Measurements from ENCODE around the gene KCNMB4.

The KCNMB4 gene, protein sequence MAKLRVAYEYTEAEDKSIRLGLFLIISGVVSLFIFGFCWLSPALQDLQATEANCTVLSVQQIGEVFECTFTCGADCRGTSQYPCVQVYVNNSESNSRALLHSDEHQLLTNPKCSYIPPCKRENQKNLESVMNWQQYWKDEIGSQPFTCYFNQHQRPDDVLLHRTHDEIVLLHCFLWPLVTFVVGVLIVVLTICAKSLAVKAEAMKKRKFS

GRCh38 chr12:70365648-70366518, at the start of gene KCNMB4:
Gene KCNMB4 (plus strand): TSS chr12:70366290. CDS start chr12:70366735, 445 bp downstream.
- DNase-seq (ENCODE audit: low spot score) = peak; percentile 95

- DNase-seq (ENCODE audit: low spot score) = no peak
These were observed 48.3 kb upstream of the KCNMB4 start for GRCh38 chr12:70317781-70318180.

DNA sequence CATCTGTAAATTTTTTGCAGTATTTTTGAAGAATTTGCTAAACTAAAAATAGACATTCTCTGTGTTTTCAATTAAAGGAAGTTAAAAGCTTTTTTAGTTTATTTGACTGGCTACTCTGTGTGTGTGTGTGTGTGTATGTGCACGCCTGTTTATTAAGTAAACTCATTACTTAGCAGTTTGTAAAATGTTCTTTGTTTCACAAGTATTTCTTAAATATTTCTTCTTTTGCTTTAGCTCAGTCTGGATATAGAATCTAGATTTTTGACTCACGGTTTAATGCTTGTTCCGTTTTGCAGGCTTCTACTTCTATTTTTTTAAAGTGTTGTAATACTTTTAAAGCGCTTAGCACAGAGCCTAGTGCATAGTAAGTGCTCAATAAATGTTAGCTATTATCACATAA, 46.5 kb upstream of the KCNMB4 start:
- no peak for DNase-seq (ENCODE audit: low spot score)

DNA sequence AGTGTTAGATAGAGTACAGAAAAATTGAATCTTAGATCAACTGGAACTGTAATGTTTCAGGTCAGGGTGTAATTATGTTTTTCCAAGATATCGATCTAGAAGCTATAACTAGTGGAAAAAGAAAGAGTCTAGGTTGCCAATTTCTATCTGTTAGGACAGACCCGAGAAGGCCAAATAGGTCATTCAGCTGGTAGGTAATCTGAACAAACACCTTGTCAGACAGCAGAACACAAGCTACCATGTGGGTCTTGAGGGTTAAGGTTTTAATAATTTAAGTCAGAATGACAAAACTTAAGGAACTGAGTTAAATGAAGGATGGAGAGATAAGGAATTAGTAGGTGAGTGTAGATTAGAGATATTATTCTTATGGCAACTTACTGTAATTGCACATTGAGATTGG, 44.9 kb upstream of the KCNMB4 start:
- DNase-seq (ENCODE audit: low spot score) = no peak

DNA sequence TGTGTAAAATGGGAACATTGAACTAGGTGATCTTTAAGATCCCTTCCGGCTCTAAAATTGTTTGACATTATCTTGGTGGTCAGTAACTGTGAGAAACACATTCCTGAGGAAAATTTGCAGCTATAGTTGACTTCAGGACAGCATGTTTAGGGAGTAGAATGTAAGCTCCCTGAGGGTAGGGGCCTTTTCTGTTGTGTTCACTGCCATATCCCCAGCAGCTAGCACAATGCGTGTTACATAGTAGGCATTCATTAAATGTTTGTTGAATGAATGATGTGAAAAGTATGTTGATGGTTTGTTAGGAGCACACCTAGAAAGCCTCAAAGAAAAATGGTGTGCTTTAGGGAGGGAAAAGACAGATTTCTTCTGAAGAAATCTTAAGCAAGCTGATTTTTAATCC, 38.5 kb upstream of the KCNMB4 start:
- no peak for DNase-seq (ENCODE audit: low spot score)

DNA sequence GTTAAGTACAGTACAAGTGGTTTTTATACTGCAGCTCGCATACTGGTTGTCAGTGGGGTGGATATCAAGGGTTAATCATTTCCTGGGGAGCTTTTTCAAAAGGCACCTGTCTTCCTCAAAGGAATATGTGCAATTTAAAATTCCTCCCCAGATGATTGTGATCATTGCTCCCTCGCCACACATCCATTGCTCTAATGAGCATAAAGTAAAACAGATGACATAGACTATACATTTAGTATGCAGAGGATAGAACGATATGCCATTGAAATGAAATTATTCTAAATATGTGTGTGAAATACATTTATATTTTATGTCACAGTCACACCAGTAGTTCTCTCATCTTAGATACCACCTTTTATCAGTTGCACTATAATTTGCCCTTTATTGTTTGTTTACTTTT, 36.4 kb upstream of the KCNMB4 start:
- no peak for DNase-seq (ENCODE audit: low spot score)

- no peak for DNase-seq (ENCODE audit: low spot score)
These were observed 35.9 kb upstream of the KCNMB4 start for GRCh38 chr12:70330158-70330557.

DNA sequence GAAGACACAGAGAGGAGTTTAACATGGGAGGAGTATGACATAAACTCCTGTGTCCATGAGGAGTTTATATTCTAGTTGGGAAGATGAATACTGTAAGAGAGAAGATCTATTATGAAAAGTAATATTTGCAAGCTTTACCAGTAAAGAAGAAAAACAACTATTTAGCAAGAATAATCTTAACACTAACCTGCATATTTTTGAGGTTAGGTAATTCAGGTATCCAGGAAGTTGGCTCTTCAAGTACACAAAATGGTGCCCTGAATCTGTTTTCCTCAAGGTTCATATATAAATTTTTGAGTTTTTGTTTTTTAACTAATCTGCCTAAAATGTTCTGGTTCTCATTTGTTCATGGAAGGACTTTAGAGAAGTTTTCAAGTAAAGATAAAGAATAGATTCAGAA, 33.9 kb upstream of the KCNMB4 start:
- no peak for DNase-seq (ENCODE audit: low spot score)

GRCh38 chr12:70334742-70335141, 31.3 kb upstream of the KCNMB4 start:
- DNase-seq (ENCODE audit: low spot score) = no peak

GRCh38 chr12:70338531-70338930, 27.6 kb upstream of the KCNMB4 start:
- no peak for DNase-seq (ENCODE audit: low spot score)

DNA sequence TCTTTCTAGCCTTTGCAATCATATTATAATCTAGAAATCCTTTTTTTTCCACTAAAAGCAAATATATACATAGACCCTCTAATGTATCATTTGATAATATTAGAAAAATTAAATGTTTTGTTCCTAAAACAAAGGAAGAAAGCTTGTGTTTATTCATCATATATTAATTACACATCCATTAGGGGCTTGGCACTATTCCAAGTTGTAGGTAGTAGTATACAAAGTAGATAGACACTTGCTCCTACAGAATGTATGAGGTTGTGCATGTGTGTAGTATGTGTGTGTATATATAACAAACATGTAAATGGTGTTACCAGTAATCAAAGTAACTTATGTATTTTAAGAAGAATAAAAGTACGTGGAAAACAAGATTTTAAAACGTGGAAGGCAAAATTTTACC, 15.0 kb upstream of the KCNMB4 start:
- no peak for DNase-seq (ENCODE audit: low spot score)

GRCh38 chr12:70353780-70354660, 12.1 kb upstream of the KCNMB4 start:
- no peak for DNase-seq (ENCODE audit: low spot score)

DNA sequence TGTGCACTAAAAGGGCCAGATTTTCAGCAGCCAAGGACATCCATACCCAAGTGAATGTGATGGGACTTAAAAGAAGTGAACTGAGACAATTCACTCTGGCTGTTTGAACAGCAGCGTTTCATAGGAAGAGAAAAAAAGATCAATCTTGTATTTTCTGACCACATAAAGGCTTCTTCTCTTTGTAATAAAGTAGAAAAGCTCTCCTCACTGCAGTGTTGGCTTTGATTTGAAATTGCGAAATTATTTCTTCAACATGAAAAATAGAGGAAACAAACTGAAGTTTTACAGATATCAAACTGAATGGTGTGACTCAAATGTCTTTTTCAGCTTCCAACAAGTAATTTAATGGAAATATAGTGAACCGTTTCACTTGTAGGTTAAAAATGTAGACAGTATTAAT, 11.3 kb upstream of the KCNMB4 start:
- DNase-seq (ENCODE audit: low spot score) = no peak

GRCh38 chr12:70355972-70356371, 10.1 kb upstream of the KCNMB4 start:
- no peak for DNase-seq (ENCODE audit: low spot score)

DNA sequence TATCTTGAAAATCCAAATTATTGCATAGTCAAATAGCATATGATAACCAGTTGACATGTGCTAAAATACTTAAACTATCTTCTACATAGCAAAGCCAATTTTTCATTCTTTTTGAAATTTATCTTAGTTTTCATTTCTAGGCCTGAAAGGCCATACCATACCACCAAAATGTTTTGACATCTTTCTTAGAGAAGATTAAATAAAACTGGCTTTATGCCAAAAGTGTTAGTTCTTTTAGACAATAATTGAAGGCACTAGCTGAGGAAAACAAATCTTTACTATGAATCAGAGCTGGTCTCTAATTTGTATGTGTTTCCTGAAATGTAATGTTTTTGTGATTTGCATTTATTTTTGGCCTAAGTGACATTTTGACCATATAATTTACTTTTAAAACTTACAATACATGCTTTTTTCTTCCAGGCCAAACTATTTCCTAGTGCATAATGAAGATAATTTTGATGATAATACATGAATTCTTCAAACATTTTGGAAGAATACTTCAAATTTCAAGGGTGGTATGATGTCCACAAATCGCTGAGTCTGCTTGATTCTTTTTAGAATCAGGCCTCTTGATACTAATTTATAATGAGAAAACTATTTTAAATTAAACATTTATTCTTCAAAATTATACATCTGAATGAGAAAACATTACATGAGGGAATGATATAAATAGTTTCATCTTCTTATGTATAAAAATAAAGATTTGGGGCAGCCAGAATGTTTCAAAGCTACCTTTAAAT, 6.5 kb upstream of the KCNMB4 start:
- DNase-seq (ENCODE audit: low spot score) = no peak

DNA sequence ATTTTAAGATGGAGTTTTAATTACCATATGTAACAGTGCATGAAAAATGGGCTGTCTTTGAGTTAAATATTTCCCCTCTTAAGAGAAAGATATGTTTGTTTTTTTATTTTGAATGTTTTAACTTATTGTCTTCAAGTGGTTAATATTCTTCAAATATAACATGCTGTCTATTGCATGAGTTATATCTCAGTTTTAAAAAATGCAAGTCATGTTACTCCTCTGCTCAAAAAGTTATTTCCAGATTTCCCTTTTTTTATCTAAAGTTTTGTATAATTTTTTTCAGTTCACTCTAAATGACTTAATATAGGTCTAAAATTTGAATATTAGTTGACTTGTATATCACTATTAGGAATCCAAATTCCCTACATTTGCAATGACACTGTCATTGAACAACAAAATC, 5.9 kb upstream of the KCNMB4 start:
- DNase-seq (ENCODE audit: low spot score) = no peak

GRCh38 chr12:70364695-70365397, 1.2 kb upstream of the KCNMB4 start:
- DNase-seq (ENCODE audit: low spot score) = peak; percentile 31

DNA sequence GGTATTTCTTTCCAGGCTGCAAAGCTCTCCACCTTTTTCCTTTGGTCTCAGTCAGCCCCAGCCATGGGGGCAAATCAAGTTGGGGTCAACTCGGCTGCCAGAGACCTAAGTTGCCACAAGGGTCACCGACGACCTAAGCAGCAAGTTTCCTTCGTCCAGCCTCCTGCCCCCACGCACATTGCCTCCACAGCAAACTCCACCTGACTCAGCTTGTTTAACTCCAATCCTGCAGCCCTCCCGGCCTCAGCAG, 767 bp upstream of the KCNMB4 start:
- no peak for DNase-seq (ENCODE audit: low spot score)

- peak; percentile 67 for DNase-seq (ENCODE audit: low spot score)
These were observed 629 bp downstream of the KCNMB4 start for GRCh38 chr12:70366581-70367257.

DNA sequence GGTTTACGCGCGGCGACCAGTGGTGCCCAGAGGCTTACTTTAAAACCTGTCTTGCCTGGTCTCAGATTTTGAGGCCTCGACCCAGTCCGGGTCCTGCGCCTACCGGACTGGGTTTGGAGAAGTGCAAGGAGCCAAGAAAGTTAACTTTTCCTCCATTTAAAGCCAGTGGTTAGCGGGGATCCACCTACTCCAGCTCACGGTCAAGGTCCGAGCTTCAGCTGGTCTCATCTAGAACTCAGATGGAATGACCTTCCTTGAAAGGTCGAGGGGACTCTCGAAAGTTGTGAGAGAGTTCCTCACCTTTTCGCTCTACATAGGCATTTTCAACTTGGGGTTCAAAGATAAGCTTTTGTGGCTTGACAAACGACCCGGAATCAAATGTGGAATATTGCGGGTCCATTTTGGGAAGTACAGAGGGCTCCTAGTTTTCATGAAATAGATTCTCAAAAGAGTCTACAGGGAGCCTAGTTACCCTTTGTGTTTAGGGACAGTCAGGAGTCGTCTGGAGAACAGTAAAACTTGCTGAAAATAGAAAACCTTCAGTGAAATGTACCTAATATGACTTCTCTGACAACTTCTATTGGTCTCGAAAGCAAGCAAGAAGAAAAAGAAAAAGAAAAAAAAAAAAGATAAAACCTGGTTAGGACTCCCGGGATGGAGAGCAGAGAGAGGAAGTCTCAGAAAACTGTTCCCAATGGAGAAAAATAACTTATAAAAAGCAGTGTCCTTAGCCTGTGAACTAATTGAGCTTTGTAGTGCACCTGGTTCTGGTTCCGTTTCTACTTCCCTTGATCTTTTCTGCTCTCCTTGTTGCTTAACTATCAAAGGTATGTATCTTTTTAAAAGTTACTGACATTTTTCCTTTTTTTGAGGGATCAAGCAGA, 1.4 kb downstream of the KCNMB4 start:
- DNase-seq (ENCODE audit: low spot score) = peak; percentile 23
